Gastrocnemius medialis (tissue), 4 donors: ENCODE data around the gene SCN8A. TPM values are rescaled to one million over a fixed set of nuclear protein-coding genes. Genes with fewer than 3 reads are reported as not detected.
A peak's percentile ranks its signal among the peaks of the same experiment; 100 is the strongest.

ENCODE experiments used
- ATAC-seq, 2 donors: fragments of 150-250 bp; one replicate each; pipeline ENCODE4 v1.9.1; 2016
- DNase-seq, 2 donors: peaks; one replicate each; pipeline ENCODE4 v3.0.0-alpha.2; 2019
- H3K27ac ChIP-seq, 4 donors: fragments of 200-600 bp; sonication (generic); 1 replicate in 1 of 4; 2 replicates in 3 of 4; pipeline ENCODE4 v1.5.1; 2016 to 2018; ENCODE audit warnings: mild to moderate bottlenecking in 2 of 4, moderate library complexity in 1 of 4
- H3K27me3 ChIP-seq, 3 donors: fragments of 200-600 bp; sonication (generic) in 2 of 3; 1 replicate in 1 of 3; 2 replicates in 2 of 3; pipeline versions ENCODE4 v1.5.1 to v1.6.0; 2016 to 2019; ENCODE audit warnings: mild to moderate bottlenecking in 1 of 3, moderate library complexity in 1 of 3
- H3K36me3 ChIP-seq, 2 donors: fragments of 200-600 bp; sonication (generic) in 1 of 2; one replicate each; pipeline ENCODE4 v1.5.1; 2017 to 2018
- H3K4me1 ChIP-seq, 2 donors: fragments of 200-600 bp; sonication (generic) in 1 of 2; one replicate each; pipeline ENCODE4 v1.5.1; 2016 to 2017; ENCODE audit warnings: mild to moderate bottlenecking in 2 of 2
- H3K4me3 ChIP-seq, 4 donors: fragments of 200-600 bp; sonication (generic) in 3 of 4; 1 replicate in 1 of 4; 2 replicates in 3 of 4; pipeline ENCODE4 v1.5.1; 2016 to 2019; ENCODE audit warnings: mild to moderate bottlenecking in 2 of 4
- H3K9me3 ChIP-seq, 3 donors: fragments of 200-600 bp; sonication (generic) in 2 of 3; 1 replicate in 1 of 3; 2 replicates in 2 of 3; pipeline ENCODE4 v1.5.1; 2016 to 2019
- POLR2A ChIP-seq, 2 donors: fragments of 450-650 bp; IDR thresholded peaks; one replicate each; pipeline ENCODE4 v1.6.1; 2017; ENCODE audit warnings: antibody characterized with exemption in 2 of 2, mild to moderate bottlenecking in 2 of 2, moderate library complexity in 2 of 2
- in situ Hi-C, 4 donors: fragments of 200-750 bp; cut with MboI; loops; one replicate each; pipeline versions ENCODE4 v1.15.0 to v1.8.0; 2017; ENCODE audit warnings: low sequenced_read_pairs in 4 of 4
- intact Hi-C: fragments of 100-400 bp; cut with DNase I; formaldehyde crosslinking; loops from one replicate; pipeline ENCODE4 v1.15.1; 2023; ENCODE audit warnings: low total_unique reads
- total RNA-seq, 4 donors: library from RNA; depleted of rRNA; stranded (reverse); fragments of >200 nt; gene quantifications; one replicate each; pipeline versions ENCODE4 v1.1.0 to v1.2.3, GENCODE V29; 2016
- TF ChIP-seq, protein P1 (sequence below), 5 experiments: fragments of 450-650 bp in 3 of 5; fragments of 200-600 bp in 2 of 5; sonication (generic) in 2 of 5; IDR thresholded peaks in 4 of 5; conservative IDR thresholded peaks in 1 of 5; 1 replicate in 4 of 5; 2 replicates in 1 of 5; pipeline ENCODE4 v1.5.1; 2016 to 2019; ENCODE audit warnings: antibody characterized with exemption in 5 of 5, mild to moderate bottlenecking in 3 of 5, moderate library complexity in 3 of 5

SCN8A gene
- total RNA-seq, 4 donors from 2014 or later = 0.05 to 0.29 TPM; not detected in 2

DNA sequence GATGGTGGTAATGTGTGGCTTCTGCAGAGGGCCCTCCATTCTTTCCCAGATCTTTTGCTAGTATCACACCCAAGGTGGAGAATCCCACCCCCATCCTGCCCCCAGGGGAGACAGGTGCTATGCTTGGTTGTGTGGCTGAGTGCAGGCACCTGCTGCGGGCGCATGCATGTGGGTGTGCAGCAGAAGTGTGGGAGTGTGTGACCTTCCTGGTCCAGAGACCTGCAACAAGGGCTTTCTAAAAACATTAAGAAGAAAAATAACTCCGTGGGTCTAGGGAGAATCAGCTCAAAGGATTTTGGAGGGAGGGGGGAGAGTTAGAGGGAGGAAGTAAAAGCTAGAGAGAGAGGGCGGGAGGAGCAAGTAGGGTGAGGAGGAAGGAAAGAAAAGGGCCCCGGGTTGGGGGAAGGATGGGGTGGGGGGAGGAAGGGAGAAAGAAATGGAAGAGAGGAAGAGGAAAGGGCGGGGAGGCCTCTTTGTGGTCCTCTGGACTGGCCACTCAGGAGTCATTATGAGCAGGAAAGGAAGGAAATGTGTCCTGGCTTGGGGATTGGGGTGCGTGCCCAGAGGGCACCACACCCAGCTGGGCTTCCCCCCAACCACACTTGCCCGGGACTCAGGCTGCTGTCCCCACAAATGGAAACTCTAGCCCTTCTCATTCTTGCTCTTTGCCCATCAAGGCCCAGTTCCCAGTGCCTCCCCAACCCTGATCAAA lies 260.5 kb downstream of the SCN8A start:
- no peak for ATAC-seq
- in situ Hi-C loops = no loop called here

DNA sequence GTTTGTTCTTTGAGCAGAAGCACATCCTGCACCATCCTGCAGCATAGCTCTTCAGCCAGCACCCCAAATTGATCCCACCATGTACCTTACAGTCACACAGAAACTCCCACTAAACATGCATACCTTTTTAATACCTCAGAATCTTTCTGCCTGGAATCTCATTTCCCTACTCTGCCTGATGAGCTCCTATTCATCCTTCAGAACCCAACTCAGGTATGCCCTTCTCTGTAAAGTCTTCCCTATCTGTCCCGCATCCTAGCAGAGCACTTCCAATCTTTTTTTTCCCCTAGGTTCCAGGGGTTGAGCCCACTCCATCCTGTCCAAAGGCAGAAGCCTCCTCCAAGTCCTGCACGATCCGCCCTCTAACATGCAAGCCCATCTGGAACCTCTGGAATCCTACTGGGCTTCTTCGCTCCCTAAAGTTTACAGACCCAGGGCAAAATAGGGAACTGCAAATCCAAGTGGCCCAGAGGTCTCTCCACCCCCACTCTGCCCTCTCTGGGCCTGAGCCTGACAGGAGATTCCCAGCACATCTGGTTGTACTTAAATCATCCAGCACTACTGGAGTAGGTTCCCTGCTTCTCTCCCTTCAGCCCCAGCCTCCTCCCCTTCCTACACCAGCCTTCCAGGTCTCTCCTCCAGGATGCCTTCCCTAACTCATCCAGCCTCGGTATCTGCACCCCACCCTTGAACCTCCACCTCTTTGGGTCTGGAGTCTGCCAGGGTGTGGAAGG lies 261.5 kb downstream of the SCN8A start:
- Histone ChIP-seq H3K36me3 (no peaks in the 10 kb centered on the region), H3K9me3 (no peaks in the 10 kb centered on the region), H3K27me3 (peaks cover 6 to 12% (median 7%) of the 10 kb centered on the region in 3 donors), H3K4me1 (peaks cover 0 to 7% of the 10 kb centered on the region in 2 donors), H3K27ac (no peak overlapping the region), H3K4me3 (no peak overlapping the region)
- in situ Hi-C loops = no loop called here
- TF ChIP-seq, protein P1, sequence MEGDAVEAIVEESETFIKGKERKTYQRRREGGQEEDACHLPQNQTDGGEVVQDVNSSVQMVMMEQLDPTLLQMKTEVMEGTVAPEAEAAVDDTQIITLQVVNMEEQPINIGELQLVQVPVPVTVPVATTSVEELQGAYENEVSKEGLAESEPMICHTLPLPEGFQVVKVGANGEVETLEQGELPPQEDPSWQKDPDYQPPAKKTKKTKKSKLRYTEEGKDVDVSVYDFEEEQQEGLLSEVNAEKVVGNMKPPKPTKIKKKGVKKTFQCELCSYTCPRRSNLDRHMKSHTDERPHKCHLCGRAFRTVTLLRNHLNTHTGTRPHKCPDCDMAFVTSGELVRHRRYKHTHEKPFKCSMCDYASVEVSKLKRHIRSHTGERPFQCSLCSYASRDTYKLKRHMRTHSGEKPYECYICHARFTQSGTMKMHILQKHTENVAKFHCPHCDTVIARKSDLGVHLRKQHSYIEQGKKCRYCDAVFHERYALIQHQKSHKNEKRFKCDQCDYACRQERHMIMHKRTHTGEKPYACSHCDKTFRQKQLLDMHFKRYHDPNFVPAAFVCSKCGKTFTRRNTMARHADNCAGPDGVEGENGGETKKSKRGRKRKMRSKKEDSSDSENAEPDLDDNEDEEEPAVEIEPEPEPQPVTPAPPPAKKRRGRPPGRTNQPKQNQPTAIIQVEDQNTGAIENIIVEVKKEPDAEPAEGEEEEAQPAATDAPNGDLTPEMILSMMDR (IDR thresholded peaks at IDR 0.05 in 4 of 5, conservative IDR thresholded peaks at IDR 0.05 in 1 of 5) = no peak
- no peak for TF ChIP-seq POLR2A (IDR thresholded peaks at IDR 0.05)
- intact Hi-C loops = no loop called here
- DNase-seq = no peak
- no peak for ATAC-seq

More for the DNA sequence above, 260.5 kb downstream of the SCN8A start:
- H3K4me3 ChIP-seq = no peak overlapping the region
- H3K4me1 ChIP-seq = peaks cover 0 to 15% of the 10 kb centered on the region in 2 donors
- peaks cover 12 to 22% (median 17%) of the 10 kb centered on the region in 3 donors for H3K27me3 ChIP-seq
- H3K9me3 ChIP-seq = no peaks in the 10 kb centered on the region
- peak overlapping the region in 1 of 4 donors; percentile 21 for H3K27ac ChIP-seq
- peak; percentile 18 to 23 for DNase-seq
- H3K36me3 ChIP-seq = no peaks in the 10 kb centered on the region
- intact Hi-C loops = no loop called here
- no peak for TF ChIP-seq POLR2A (IDR thresholded peaks at IDR 0.05)
- TF ChIP-seq, protein P1 (IDR thresholded peaks at IDR 0.05 in 4 of 5, conservative IDR thresholded peaks at IDR 0.05 in 1 of 5) = no peak

DNA sequence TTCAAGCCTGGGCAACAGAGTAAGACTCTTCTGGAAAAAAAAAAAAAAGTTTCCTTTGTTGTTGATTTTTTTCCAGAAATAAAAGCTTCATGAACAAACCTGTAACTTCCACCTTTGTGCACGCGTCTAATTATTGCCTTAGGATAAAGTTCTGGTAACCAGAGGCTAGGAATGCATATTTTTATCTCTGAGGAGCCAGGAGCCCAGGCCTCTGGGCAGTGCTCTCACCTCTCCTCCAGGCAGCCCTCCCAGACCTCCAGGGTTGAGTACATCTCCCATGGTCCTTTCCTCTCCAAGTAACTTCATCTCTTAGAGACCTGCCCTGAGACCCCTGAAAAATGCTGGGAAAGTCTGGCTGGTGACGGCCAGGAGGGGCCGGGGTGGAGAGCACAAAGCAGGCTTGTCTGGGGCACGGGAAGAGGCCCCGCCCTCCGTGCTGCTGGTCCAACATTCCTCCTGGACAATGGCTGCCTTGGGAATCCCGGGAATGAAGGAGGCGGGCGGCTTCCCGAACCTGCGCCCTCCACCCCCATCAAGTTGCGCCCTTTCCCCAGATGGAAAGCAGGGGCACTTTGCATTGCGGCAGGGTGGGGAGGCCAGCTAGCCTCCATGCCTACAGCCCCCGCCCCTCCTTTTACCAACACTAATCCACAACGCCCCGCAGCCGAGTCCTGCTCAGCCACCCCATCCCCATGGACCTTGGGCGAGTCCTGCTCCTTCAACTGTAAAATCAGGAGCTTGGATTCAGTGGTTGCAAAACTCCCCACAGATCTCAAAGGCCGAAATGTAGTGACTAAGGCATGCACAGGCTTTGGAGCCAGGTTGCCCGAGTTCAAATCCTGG lies 264.8 kb downstream of the SCN8A start:
- in situ Hi-C loops (no loop called here), intact Hi-C loops (no loop called here)
- DNase-seq = no peak
- no peak overlapping the region for H3K27ac ChIP-seq
- no peak for ATAC-seq
- peak overlapping the region in 1 of 4 donors; percentile 25 for H3K4me3 ChIP-seq
- H3K9me3 ChIP-seq = no peaks in the 10 kb centered on the region
- H3K4me1 ChIP-seq = no peaks in the 10 kb centered on the region
- TF ChIP-seq, protein P1 (IDR thresholded peaks at IDR 0.05 in 4 of 5, conservative IDR thresholded peaks at IDR 0.05 in 1 of 5) = no peak
- no peak for TF ChIP-seq POLR2A (IDR thresholded peaks at IDR 0.05)
- no peaks in the 10 kb centered on the region for H3K36me3 ChIP-seq
- H3K27me3 ChIP-seq = no peaks in the 10 kb centered on the region

DNA sequence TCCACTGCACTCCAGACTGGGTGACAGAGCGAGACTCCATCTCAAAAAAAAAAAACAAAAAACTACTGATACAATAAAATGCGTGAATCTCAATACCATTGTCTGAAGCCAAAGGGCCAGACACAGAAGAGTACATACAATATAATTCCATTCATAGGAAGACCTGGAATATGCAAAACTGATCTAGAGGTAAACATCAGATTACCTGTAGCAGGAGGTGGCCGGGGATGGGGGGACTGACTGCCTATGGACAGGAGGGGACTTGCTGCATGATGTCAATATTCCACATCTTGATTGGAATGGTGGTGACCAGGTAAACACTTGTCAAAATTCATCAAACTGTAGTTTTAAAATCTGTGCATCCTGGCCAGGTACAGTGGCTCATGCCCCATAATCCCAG lies 270.0 kb downstream of the SCN8A start:
- Histone ChIP-seq H3K4me3 (no peak overlapping the region), H3K4me1 (peaks cover 0 to 11% of the 10 kb centered on the region in 2 donors), H3K27me3 (peaks cover 5 to 22% (median 19%) of the 10 kb centered on the region in 3 donors), H3K9me3 (no peaks in the 10 kb centered on the region), H3K36me3 (no peaks in the 10 kb centered on the region), H3K27ac (no peak overlapping the region)
- DNase-seq = no peak
- TF ChIP-seq, protein P1 (IDR thresholded peaks at IDR 0.05 in 4 of 5, conservative IDR thresholded peaks at IDR 0.05 in 1 of 5) = no peak
- TF ChIP-seq POLR2A (IDR thresholded peaks at IDR 0.05) = no peak
- intact Hi-C loops = no loop called here
- in situ Hi-C loops = no loop called here
- ATAC-seq = no peak

Other genes starting within 250 kb of the SCN8A start
- not detected for gene CELA1, start 244.6 kb upstream of the SCN8A start, total RNA-seq
- under 1 TPM; 0.24 to 0.51 (median 0.37) TPM for gene GALNT6, start 199.8 kb upstream of the SCN8A start, total RNA-seq
- under 1 TPM in 1 of 4 donors, not detected in 3; 0.05 TPM for gene SLC4A8, start 166.4 kb upstream of the SCN8A start, total RNA-seq